Panc1 (cell line): Measurements from ENCODE around the gene BLCAP. TPM values are rescaled to one million over a fixed set of nuclear protein-coding genes. Genes with fewer than 3 reads are reported as not detected.

ENCODE experiments used
- ATAC-seq: fragments of 200-7000 bp; cut with Tn5 transposase; 2 replicates; pipeline ENCODE4 v1.9.1; 2020; ENCODE audit warnings: mild to moderate bottlenecking, moderate library complexity
- BruUV-seq: library from RNA; stranded (reverse); fragments of 400-500 nt; replicated peaks from 2 replicates; lab custom pipeline; 2021; lab: Mats Ljungman, UMichigan
- CTCF ChIA-PET: fragments of 300-600 bp; sonication (Branson Sonifier 250); formaldehyde crosslinking; loops from one replicate; lab custom pipeline; 2022; ENCODE audit warnings: antibody characterized with exemption; lab: Charles Lee
- POLR2A ChIA-PET: fragments of 300-600 bp; sonication (Branson Sonifier 250); formaldehyde crosslinking; loops from one replicate; lab custom pipeline; 2022; ENCODE audit warnings: antibody characterized with exemption; lab: Charles Lee
- DNase-seq: peaks from one replicate; pipeline ENCODE4 v3.0.0-alpha.2; 2010; ENCODE audit warnings: low read depth, low spot score
- H3K27ac ChIP-seq: 2 replicates; pipeline ENCODE4 v1.5.1; 2011; ENCODE audit warnings: mild to moderate bottlenecking, low read length, inconsistent platforms
- H3K27me3 ChIP-seq: fragments of 200-500 bp; sonication (Bioruptor generic); 2 replicates; pipeline ENCODE4 v1.6.0; 2014; ENCODE audit warnings: low read length, inconsistent platforms; ENCODE audit not compliant: control insufficient read depth, insufficient read depth
- H3K36me3 ChIP-seq: fragments of 200-500 bp; sonication (Bioruptor generic); 2 replicates; pipeline ENCODE4 v1.5.1; 2014; ENCODE audit warnings: inconsistent platforms, mild to moderate bottlenecking, low read length, moderate library complexity; ENCODE audit not compliant: control insufficient read depth, insufficient read depth
- H3K4me1 ChIP-seq: 2 replicates; pipeline ENCODE4 v1.5.1; 2011; ENCODE audit warnings: inconsistent platforms, mild to moderate bottlenecking, low read length, moderate library complexity; ENCODE audit not compliant: control insufficient read depth, insufficient read depth
- H3K4me3 ChIP-seq, 2 experiments: 2 replicates each; pipeline ENCODE4 v1.5.1; 2011 to 2012; ENCODE audit warnings: low read depth in 2 of 2, low read length in 2 of 2, mild to moderate bottlenecking in 2 of 2, inconsistent platforms in 1 of 2, moderate library complexity in 1 of 2
- H3K9me3 ChIP-seq: fragments of 200-500 bp; sonication (Bioruptor generic); 2 replicates; pipeline ENCODE4 v1.5.1; 2014; ENCODE audit warnings: low read depth, mild to moderate bottlenecking, inconsistent platforms, low read length, moderate library complexity; ENCODE audit not compliant: control insufficient read depth, insufficient read depth
- CTCF ChIP-seq: fragments of 450-650 bp; IDR thresholded peaks from 2 replicates; pipeline ENCODE4 v1.5.1; 2017; ENCODE audit warnings: mild to moderate bottlenecking
- POLR2AphosphoS5 ChIP-seq: IDR thresholded peaks from 2 replicates; pipeline ENCODE4 v1.6.1; 2012; ENCODE audit warnings: mild to moderate bottlenecking, low read depth, low read length, moderate library complexity
- REST ChIP-seq, 2 experiments: IDR thresholded peaks; 2 replicates each; pipeline ENCODE4 v1.6.1; 2011 to 2012; ENCODE audit warnings: low read depth in 2 of 2, control low read depth in 1 of 2, low read length in 1 of 2, mild to moderate bottlenecking in 1 of 2, moderate library complexity in 1 of 2; ENCODE audit not compliant: insufficient read depth in 1 of 2
- SIN3A ChIP-seq: IDR thresholded peaks from 2 replicates; pipeline ENCODE4 v1.6.1; 2012; ENCODE audit warnings: low read depth, mild to moderate bottlenecking, low read length, moderate library complexity, borderline replicate concordance; ENCODE audit not compliant: insufficient read depth
- TCF7L2 ChIP-seq: IDR thresholded peaks from 2 replicates; pipeline ENCODE4 v1.6.1; 2011; ENCODE audit warnings: mild to moderate bottlenecking, low read depth, low read length, inconsistent platforms
- in situ Hi-C: cut with HindIII; loops from 2 replicates; pipeline ENCODE4 v1.10.0; 2016; ENCODE audit warnings: low sequenced_read_pairs, low pct_unique_long_range_greater_than_20kb
- intact Hi-C: fragments of 100-400 bp; cut with micrococcal nuclease; formaldehyde crosslinking; loops from one replicate; pipeline ENCODE4 v1.10.0; 2022; ENCODE audit not compliant: unreplicated experiment
- total RNA-seq: library from RNA; stranded (reverse); gene quantifications from one replicate; pipeline ENCODE4 v1.2.1, GENCODE V29; 2021; ENCODE audit not compliant: unreplicated experiment

The BLCAP gene
- total RNA-seq, 1 experiment from 2014 or later: 50.1 TPM

DNA sequence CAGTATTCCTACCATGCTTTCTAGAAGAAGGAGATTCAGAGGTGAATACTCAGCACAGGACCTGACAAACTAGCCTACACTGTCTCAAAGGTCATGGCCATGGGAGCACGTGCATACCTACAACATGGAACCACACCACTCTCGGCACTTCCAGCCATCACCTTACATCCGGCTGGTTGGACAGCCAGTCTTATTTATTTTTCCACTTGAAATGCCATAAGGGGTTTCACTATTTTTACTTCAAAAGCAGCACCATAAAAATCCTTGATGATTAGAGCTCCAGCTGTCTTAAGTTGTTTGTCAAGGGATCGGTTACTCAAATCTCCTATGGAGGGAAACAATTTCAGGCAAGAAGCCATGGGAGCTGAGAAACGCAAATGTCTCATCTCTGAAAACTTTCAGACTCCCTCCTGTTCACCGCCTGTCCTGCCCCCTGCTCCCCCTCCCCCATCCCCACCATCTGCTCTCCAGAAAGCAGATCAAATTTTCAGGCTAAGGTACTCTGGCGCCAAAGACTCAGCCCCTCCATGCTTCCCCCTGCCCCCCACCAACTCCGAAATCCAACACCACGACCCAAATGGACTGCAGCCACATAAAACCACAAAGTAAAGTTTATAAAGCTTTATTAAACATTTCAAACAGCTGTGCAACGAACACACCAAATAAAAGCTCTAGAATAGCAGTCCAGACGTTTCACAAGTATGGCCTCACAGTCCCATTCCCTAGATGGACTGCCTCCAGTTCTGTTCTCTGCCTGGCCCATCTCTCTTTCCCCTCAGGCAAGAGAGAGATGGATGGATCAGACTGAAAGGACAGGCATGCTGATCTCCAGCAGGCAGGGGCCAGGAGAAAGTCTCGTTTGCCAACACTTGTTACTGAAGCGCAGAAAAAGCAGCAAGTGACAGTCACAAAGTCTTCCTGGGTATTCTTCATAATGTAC, 10.6 kb downstream of the BLCAP start:
- Histone ChIP-seq H3K4me3 (no peak overlapping the region), H3K27me3 (no peaks in the 10 kb centered on the region), H3K27ac (no peak overlapping the region), H3K36me3 (no peaks in the 10 kb centered on the region), H3K4me1 (no peaks in the 10 kb centered on the region), H3K9me3 (no peaks in the 10 kb centered on the region)
- DNase-seq (no peak), ATAC-seq (no peak)
- in situ Hi-C loops (no loop called here), intact Hi-C loops (no loop called here)
- ChIA-PET CTCF (no interaction called here), POLR2A (no interaction called here)
- TF ChIP-seq REST (IDR thresholded peaks at IDR 0.05; ENCODE audit: insufficient read depth in 1 of 2, low read depth in 2 of 2, low read length in 1 of 2) (no peak), POLR2AphosphoS5 (no peak), TCF7L2 (no peak), CTCF (no peak), SIN3A (no peak)
- no TSS peak for BruUV-seq

DNA sequence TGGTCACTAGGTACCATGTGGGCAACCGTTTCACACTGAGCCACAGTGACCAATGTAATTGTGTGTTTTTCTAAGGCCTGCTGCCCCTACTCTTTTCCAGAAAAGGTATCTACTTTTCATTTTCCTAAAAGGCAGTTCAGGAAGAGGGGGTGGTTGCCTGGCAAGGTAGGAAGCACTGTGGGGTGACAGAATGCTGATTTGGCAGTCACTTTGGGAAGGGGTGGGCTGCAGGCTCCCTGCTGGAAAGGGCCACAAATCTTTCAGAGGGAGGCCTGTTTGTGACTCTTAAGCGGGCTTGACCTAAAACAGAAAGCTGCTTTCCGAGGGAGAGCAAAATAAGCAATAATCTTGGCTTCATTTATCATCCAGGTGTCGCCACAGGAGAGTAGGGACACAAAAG, 11.8 kb downstream of the BLCAP start:
- in situ Hi-C loops (no loop called here), intact Hi-C loops (no loop called here)
- TF ChIP-seq REST (IDR thresholded peaks at IDR 0.05; ENCODE audit: insufficient read depth in 1 of 2, low read depth in 2 of 2, low read length in 1 of 2) (no peak), TCF7L2 (no peak), CTCF (no peak), SIN3A (no peak), POLR2AphosphoS5 (no peak)
- POLR2A ChIA-PET: interaction anchor here (0.8 kb wide), 1 partner anchor 226 kb away, joined by 6 read pairs; no protein-coding TSS in a partner anchor
- no peak for DNase-seq
- CTCF ChIA-PET: no interaction called here
- Histone ChIP-seq H3K4me3 (no peak overlapping the region), H3K27me3 (no peaks in the 10 kb centered on the region), H3K4me1 (no peaks in the 10 kb centered on the region), H3K36me3 (no peaks in the 10 kb centered on the region), H3K27ac (no peak overlapping the region), H3K9me3 (no peaks in the 10 kb centered on the region)
- BruUV-seq: no TSS peak
- no peak for ATAC-seq
